HG03103 (cell line): ENCODE measurements around the gene DOK7.
"Not testable (repeated sequence)": the region's sequence is repeated elsewhere in the genome, so short reads cannot be mapped to it uniquely, and the experiment has no call there.

ENCODE experiments used
- ATAC-seq: cut with Tn5 transposase; IDR thresholded peaks from one replicate; pipeline ENCODE4 v1.9.1; 2021; ENCODE audit warnings: low read depth; ENCODE audit not compliant: unreplicated experiment

DOK7 gene

DNA sequence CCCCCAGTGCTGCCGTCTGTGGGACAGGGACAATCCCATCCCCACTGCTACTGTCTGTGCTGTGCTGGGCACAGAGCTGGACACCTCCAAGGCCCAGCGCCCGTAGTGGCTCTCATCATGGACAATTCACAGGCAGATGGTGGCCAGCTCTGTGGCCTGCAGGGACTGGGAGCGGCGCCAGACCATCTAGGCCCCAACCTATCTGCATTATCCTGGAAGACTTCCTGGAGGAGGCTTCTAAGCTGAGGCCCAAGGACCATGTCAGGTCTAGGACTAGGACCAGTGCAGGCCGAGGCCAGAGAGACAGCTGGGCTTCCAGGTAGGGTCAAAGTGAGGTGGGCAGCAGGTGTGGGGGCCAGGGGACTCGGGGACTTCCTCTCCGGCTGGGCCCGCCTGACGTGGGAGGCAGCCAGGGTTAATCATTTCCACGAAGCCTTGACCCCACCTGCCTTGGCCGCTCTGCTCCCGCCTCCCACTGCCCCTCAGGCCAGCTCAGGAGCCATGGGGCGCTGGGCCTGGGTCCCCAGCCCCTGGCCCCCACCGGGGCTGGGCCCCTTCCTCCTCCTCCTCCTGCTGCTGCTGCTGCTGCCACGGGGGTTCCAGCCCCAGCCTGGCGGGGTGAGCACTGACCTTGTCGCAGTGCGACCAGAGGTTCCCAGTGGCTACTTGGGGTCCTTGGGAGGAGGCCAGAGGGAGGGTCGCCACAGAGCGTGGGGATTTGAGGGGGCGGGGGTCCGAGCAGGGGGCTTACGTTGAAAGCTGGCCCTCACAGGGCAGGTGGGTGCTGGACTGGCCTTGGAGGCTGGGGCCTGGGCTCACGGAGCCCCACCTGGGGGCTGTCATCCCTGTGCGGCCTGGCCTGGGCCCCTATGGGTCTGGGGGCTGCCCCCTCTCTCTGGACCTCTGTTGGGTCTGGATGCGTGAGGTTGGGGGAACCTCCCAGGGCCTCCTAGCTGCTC, 21.3 kb upstream of the DOK7 start, which contains the start of gene HGFAC:
Gene HGFAC, plus strand, starts transcription at position 468 of the 959 bp plus-strand sequence. Its CDS starts 34 bp downstream, at position 502.
- ATAC-seq: no peak

DNA sequence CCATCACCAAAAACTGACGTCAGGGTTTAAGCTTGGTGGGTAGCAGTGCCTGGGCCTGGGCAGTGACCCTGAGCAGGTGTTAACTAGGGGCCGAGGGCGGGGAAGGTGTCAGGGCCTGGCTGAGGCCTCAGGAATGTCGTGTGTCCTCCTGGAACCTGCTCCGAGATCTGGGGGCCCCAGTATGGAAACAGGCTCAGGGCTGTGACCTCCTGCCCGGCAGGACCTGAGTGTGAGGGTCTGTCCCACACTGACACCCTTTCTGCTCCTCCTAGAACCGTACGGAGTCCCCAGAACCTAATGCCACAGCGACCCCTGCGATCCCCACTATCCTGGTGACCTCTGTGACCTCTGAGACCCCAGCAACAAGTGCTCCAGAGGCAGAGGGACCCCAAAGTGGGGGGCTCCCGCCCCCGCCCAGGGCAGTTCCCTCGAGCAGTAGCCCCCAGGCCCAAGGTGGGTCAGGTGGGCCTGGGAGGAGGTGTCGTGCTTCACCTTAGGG, 20.6 kb upstream of the DOK7 start:
- no peak for ATAC-seq

DNA sequence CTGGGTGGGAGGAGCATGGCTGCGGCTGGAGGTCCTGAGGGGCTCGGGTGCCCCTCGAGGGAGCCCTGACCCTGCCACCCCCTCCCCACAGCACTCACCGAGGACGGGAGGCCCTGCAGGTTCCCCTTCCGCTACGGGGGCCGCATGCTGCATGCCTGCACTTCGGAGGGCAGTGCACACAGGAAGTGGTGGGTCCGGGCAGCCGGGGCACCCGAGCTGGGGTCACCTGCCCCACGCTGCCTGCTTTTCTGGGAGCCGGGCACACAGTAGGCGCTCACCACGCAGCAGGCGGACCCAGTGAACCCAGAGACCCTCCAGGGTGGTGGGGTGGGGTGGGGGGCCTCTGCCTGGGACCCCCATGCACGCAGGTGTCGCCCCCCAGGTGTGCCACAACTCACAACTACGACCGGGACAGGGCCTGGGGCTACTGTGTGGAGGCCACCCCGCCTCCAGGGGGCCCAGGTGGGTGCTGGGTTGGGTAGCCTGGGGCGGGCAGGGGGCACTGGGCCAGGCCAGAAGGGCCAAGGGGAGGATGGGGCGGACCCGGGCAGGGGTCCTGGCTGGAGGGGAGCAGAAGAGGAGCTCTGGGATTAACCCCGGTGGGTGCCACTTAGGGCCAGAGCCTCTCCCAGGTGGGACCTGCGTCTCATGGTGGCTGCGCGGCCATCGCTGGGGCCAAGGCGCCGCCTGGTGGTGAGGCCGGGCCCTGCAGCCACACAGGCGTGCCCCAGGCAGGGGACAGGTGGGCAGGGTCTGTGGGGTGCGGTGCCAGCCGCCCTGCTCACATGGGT, 20.0 kb upstream of the DOK7 start:
- peak; percentile 60 for ATAC-seq

DNA sequence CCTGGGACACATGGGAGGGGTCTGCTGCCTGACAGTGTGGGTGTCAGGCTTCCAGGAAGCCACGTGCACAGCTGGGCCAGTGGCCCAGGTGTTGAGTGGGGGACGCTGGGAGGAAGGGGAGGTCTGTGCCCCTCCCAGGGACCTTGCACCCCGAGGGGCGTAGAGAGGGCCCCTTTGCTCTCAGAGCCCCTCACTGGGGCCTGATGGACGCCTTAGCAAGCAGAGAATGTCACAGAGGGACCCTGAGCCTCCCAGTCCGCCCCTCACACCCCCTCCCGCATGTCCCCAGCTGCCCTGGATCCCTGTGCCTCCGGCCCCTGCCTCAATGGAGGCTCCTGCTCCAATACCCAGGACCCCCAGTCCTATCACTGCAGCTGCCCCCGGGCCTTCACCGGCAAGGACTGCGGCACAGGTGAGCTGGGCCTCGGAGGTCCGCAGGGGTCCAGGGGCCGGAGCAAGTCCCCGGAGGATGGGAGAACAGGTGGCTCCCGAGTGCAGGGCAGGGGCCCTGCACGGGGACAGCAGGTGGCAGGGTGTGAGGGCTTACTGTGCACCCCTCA, 19.3 kb upstream of the DOK7 start:
- no peak for ATAC-seq

DNA sequence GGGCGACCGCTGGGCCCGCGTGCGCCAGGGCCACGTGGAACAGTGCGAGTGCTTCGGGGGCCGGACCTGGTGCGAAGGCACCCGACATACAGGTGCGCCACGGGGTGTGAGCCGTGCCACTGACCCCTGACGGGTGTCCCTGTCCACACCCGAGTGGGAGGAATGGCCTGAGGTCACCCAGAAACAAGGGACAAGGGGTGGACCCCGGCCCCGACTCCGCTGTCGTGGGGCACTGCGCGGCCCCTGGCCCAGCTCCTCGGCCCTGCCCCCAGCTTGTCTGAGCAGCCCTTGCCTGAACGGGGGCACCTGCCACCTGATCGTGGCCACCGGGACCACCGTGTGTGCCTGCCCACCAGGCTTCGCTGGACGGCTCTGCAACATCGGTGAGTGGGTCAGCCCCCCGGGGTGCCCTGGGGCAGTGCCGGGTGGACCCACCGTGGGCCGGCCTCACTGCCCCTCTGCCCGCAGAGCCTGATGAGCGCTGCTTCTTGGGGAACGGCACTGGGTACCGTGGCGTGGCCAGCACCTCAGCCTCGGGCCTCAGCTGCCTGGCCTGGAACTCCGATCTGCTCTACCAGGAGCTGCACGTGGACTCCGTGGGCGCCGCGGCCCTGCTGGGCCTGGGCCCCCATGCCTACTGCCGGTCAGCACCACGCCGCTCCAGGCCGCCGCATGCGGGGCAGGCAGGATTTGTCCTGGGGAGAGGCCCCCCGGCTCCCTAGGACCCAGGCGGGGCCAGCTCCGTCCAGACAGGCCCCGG, 18.6 kb upstream of the DOK7 start:
- no peak for ATAC-seq

DNA sequence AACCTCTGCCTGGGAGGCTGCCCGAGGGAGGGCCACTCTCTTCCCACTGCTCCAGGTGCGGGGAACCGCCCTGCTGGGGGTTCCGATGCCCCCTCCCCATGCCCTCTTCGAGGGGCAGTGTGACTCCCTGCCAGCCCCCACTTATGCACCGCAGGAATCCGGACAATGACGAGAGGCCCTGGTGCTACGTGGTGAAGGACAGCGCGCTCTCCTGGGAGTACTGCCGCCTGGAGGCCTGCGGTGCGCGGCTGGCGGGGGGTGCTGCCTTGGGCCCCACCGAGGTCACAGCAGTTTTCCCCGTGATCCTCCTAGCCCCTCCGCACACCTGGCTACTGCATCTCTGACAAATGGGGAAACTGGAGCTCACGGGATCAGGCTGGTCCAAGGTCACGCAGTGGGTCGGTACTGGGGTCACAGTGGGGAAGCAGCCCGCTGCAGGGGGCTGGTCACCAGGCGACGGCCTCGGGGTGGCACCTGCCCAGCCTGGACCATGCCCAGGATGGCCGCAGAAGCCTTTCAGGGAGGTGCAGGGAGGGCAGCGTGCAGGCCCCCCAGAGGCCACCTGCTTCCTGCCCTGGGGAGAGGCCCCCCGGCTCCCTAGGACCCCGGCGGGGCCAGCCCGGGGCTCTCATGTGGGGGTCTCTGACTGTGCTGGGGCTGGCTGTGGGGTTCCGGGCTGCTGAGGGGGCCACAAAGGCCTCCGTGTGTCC, 17.8 kb upstream of the DOK7 start:
- no peak for ATAC-seq

DNA sequence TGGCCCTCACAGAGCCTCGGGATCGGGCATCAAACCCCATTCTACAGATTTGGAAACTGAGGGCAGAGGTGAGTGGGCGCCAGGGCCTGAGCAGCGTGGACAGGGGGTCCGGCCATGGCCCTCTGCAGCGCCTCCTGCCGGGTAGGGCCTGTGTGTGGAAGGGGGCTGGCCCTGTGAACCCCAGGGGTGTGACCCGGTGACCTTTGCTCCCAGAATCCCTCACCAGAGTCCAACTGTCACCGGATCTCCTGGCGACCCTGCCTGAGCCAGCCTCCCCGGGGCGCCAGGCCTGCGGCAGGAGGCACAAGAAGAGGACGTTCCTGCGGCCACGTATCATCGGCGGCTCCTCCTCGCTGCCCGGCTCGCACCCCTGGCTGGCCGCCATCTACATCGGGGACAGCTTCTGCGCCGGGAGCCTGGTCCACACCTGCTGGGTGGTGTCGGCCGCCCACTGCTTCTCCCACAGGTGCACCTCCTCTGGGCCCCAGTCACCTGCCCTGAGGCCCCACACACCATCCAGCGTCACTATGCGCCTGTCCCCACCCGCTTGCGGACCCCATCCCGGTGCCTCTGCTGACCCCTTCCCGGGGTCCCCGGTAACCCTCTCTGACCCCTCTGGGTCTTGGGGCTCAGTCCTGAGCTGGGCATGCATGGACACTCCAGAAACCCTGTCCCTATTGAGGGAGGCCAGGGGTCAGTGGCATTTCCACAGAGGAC, 17.1 kb upstream of the DOK7 start:
- no peak for ATAC-seq

DNA sequence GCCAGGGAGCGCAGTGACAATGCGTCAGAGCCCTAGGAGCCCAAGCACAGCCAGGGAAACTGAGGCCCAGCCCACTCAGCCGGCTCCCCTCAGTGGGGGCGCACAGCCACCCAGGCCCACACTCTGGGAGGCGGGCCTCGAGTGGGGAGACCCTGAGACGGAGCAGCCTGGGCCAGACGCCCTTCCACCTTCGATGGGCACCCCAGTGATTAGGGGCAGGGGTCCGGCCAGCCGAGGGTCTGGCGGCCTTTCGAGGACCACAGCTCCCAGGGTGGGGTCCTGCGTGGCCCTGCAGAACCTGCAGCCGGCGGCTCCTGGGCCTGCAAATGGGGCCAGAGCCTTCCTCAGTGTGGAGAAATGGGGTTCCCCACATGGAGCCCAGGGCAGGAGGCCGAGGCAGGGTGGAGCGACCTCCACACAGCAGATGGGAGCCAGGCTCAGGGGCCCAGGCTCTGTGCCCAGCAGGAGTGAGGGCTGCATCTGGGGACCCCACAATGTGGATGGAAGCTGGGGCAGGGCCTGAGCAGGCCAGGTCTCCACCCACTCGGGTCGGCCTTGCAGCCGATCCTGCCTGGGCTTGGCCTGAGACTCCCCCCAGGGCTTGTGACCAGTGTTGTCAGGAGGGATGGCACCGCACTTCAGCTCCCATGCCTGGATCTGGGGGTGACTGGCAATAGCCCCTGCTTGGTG, 16.3 kb upstream of the DOK7 start:
- ATAC-seq: no peak

DNA sequence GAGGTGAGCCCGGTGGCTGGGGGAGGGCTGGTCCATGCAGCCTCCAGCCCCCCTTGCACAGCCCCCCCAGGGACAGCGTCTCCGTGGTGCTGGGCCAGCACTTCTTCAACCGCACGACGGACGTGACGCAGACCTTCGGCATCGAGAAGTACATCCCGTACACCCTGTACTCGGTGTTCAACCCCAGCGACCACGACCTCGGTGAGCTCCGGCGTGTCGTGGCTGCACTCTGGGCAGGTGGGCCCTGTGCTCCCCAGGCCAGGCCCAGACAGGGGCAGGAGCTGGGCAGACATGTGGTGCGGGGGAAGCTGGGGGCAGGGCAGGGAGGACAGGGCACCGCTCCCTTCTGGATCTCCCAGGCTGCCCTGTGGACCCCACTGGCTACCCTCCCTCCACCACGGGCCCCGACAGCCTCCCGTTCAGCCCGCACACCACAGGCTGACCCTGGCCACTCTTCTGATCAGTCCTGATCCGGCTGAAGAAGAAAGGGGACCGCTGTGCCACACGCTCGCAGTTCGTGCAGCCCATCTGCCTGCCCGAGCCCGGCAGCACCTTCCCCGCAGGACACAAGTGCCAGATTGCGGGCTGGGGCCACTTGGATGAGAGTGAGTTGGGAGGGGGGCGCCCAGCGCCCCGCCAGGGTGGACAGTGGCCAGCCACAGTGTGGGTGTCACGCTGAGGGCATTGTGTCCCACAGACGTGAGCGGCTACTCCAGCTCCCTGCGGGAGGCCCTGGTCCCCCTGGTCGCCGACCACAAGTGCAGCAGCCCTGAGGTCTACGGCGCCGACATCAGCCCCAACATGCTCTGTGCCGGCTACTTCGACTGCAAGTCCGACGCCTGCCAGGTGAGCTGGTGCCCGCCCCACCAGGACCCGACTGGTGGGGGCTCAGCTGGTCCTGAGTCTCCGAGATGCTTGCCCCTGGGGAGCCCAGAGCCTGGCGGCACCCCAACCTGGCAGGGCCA, 15.4 kb upstream of the DOK7 start:
- ATAC-seq: no peak

DNA sequence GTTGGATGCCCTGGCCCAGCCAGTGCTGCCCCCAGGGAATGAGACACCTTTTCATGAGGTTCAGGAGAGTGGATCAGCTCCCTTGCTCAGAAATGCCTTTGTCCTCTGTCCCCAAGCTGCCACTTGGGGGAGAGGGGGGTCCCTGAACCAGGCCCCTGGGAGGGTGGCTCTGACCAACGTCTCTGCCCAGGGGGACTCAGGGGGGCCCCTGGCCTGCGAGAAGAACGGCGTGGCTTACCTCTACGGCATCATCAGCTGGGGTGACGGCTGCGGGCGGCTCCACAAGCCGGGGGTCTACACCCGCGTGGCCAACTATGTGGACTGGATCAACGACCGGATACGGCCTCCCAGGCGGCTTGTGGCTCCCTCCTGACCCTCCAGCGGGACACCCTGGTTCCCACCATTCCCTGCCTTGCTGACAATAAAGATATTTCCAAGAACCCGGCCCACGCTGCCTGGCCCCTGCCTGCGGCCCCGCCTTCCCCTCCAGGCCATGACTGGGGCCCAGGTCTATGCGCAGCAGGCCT, 14.0 kb upstream of the DOK7 start:
- ATAC-seq: no peak

DNA sequence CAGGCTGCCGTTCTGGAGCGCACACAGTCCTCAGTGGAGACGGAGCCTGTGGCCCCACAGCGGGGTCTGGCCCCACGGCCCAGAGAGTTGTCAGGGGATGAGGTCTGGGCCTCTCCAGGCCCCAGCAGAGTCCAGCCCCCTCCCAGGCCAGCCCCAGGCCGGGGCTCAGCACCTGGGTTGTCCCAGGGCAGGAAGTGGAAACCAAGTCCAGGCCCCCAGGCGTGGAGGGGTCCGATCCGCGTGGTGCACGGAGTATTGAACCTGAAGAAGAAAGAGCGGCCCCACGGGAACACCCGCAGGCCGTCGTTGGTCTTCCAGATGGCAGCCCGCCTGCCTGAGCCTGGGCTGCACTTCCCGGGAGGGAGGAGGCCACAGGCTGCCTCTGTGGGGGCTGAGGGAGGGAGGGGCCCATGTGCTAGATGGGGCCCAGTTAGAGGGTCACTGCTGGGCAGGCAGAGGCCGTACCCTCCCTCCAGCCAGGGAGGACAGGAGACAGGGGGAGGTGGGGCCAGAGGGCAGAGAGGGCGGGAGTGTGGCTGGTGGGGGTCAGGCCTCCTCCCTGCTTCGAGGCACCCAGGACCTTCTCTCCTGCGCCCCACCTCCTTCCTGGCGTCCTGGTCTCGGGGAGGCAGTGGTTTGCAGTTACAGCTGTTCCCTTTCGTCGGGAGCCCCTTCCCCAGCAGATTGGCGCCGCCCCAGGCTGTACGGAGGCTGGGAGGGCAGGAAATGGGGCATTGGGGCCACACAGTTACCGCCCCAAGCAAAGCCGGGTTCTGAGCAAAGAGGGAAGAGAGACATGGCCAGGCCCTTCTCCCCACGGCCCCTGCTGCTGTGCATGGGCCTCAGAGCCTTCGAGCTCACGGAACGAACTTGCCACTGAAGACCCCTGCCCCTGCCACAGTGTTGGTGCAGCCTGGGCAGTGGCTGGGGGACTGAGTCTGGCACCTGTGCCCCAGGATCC, 13.3 kb upstream of the DOK7 start:
- no peak for ATAC-seq

DNA sequence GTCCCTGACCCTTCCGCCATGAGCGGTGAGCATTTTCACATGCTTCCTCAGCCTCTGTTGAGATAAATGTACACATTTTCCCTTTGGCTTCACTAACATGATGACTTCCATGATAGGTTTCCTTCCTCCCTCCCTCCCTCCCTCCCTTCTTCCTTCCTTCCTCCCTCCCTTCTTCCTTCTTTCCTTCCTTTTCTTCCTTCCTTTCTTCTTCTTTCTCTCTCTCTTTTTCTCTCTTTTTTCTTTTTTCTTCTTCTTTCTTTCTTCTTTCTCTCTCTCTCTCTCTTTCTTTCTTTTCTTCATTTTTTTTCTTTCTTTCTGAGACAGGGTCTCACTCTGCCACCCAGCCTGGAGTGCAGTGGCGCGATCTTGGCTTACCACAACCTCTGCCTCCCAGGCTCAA, 12.5 kb upstream of the DOK7 start:
- no peak for ATAC-seq

DNA sequence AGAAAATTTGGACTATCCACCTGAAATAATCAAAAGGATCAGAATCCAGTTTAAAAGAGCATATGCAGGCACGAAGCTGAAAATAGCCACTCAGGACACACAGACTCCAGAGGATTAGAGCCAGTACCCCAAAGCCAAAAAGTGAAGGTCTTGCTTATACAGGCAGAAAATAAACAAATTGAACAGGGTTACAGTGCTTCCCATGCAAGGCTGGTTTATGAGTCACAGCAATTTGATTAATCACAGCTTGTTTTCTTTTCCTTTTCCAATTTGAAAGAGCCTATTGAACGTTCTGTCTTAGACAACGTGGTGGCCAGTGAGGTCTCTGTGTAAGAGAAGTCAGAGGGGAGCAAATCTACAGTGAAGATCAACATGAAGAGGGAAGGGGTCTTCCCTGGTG, 11.2 kb upstream of the DOK7 start:
- ATAC-seq: no peak

DNA sequence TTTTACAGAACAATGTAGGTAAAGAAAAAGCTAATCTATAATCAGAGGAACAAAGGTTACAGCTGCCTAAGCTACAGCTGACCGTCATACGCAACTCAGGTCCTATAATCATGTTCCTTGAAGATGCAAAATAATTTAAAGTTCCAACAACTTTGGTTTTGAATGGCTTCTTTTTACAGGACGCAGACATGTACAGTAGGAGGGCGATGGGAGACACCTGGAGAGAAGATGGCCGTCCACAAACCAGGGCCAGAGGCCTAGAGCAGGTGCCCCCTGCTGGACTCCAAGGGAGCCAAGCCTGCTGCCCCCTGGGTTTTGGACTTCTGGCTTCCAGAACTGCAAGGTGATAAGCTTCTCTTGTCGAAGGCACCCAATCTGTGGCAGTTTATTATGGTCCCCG, 10.7 kb upstream of the DOK7 start:
- ATAC-seq: no peak

DNA sequence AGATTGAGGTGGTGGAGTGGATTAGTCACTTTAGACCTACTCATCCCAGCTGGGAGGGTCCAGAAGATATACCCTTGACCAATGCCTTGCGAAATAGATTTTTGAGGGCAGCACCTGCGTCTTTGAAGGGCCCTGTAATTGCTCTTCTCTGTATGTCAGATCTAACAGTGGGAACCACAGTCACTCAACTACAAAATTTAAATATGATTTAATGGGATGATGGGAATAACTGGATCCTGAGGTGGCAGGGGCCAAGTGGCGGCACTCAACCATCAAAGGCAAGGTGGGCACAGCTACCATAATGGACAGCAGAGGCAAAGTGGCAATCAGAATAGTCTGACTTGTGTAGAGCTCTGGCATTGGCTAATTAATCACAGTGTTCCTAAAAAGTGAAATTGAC, 7.5 kb upstream of the DOK7 start:
- not testable (repeated sequence) for ATAC-seq

DNA sequence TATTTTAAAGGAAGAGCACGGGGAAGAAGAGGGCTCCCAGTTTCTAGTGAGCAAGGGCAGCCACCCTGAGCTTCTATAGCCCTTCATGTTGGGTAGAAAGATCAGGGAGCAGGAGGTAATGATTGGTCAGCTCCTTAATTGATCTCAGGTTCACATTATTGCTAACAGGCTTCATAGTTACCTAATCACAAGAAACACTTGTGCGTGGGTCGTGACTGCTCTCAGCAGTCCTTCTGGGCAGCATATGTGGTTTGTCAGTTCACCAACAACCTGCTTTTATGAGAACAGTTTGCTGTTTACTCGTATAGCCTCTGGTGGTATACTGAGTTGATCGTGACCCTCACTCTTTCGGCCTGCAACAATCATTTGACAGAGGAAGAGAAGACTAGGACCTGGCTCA, 4.7 kb upstream of the DOK7 start:
- ATAC-seq: no peak
